ENCODE measurements around the gene PKLR.

DNA sequence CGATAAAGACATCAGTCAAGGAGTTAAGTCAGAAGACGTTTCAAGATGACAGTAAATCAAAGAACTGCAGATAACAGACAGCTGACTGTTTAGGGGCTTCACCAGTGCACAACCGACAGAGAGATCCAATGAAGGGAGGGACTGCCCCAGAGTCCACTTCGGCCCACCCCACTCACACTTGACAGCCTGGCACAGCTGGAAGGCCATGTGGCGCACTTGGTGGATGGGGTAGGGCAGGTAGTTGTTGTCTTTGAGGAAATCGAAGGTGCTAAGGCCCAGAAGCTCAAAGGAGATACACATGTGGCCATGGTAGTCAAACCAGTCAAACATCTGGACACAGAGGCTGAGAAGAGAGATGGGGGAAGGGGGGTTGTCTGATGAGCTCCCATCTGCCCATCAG, 34.7 kb downstream of the PKLR start:
- no peak for TF ChIP-seq EZH2 (optimal IDR thresholded peaks at IDR 0.05; ENCODE audit: low read depth, low read length)
- no peak for TF ChIP-seq EZH2phosphoT487 (IDR thresholded peaks at IDR 0.05; ENCODE audit: low read length)
- TF ChIP-seq, protein P1, sequence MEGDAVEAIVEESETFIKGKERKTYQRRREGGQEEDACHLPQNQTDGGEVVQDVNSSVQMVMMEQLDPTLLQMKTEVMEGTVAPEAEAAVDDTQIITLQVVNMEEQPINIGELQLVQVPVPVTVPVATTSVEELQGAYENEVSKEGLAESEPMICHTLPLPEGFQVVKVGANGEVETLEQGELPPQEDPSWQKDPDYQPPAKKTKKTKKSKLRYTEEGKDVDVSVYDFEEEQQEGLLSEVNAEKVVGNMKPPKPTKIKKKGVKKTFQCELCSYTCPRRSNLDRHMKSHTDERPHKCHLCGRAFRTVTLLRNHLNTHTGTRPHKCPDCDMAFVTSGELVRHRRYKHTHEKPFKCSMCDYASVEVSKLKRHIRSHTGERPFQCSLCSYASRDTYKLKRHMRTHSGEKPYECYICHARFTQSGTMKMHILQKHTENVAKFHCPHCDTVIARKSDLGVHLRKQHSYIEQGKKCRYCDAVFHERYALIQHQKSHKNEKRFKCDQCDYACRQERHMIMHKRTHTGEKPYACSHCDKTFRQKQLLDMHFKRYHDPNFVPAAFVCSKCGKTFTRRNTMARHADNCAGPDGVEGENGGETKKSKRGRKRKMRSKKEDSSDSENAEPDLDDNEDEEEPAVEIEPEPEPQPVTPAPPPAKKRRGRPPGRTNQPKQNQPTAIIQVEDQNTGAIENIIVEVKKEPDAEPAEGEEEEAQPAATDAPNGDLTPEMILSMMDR (IDR thresholded peaks at IDR 0.05; ENCODE audit: low read length) = no peak

Measured in MM.1S (cell line).